HCT116 (cell line): ENCODE results near the gene CGNL1. TPM values are rescaled to one million over a fixed set of nuclear protein-coding genes. Genes with fewer than 3 reads are reported as not detected.

Experiments
- ATAC-seq: fragments of 200-7000 bp; cut with Tn5 transposase; 2 replicates; pipeline ENCODE4 v1.9.1; 2020; ENCODE audit warnings: mild to moderate bottlenecking, moderate library complexity
- BruUV-seq: library from RNA; stranded (reverse); fragments of 400-500 nt; replicated peaks from 2 replicates; lab custom pipeline; 2021; lab: Mats Ljungman, UMichigan
- CTCF ChIA-PET: fragments of 300-600 bp; sonication (Branson Sonifier 250); formaldehyde crosslinking; loops from one replicate; lab custom pipeline; 2021; ENCODE audit warnings: antibody characterized with exemption; lab: Charles Lee
- POLR2A ChIA-PET: fragments of 300-600, 350-600 bp; sonication (Branson Sonifier 250); formaldehyde crosslinking; loops from one replicate; lab custom pipeline; 2021; ENCODE audit warnings: antibody characterized with exemption; lab: Charles Lee
- RAD21 ChIA-PET, 2 experiments: fragments of 300-600 bp; sonication (Branson Sonifier 250); formaldehyde crosslinking; loops; one replicate each; lab custom pipeline; 2023; ENCODE audit warnings: low total read pairs in 2 of 2; ENCODE audit not compliant: uncharacterized antibody in 2 of 2, unreplicated experiment in 2 of 2, low non-redundant PET in 1 of 2; lab: Charles Lee
- DNase-seq: peaks from one replicate; pipeline ENCODE4 v3.0.0-alpha.2; 2010; ENCODE audit warnings: low read depth, low spot score
- H2AFZ ChIP-seq: fragments of 200-600 bp; shearing (Covaris generic), sonication (generic); 2 replicates; pipeline ENCODE4 v1.6.1; 2017; ENCODE audit warnings: low read depth, mixed run types, mixed read lengths, antibody characterized with exemption, low read length; ENCODE audit not compliant: poor library complexity, severe bottlenecking
- H3K27ac ChIP-seq: 2 replicates; pipeline ENCODE4 v1.5.1; 2012; ENCODE audit warnings: low read depth, low read length
- H3K27me3 ChIP-seq: fragments of 200-600 bp; sonication (generic); 2 replicates; pipeline ENCODE4 v1.6.1; 2016; ENCODE audit warnings: mixed run types, low read length, mixed read lengths; ENCODE audit not compliant: insufficient read depth
- H3K36me3 ChIP-seq, 2 experiments: fragments of 200-500 bp in 1 of 2; fragments of 200-600 bp in 1 of 2; sonication (Bioruptor generic) in 1 of 2; sonication (generic) in 1 of 2; 2 replicates each; pipeline versions ENCODE4 v1.5.1 to v1.6.1; 2014 to 2016; ENCODE audit warnings: low read length in 2 of 2, inconsistent platforms in 1 of 2, mixed read lengths in 1 of 2, mixed run types in 1 of 2; ENCODE audit not compliant: insufficient read depth in 2 of 2, control insufficient read depth in 1 of 2
- H3K4me1 ChIP-seq, 2 experiments: fragments of 200-600 bp in 1 of 2; sonication (generic) in 1 of 2; 2 replicates each; pipeline versions ENCODE4 v1.5.1 to v1.6.1; 2012 to 2017; ENCODE audit warnings: low read length in 2 of 2, inconsistent platforms in 1 of 2, mild to moderate bottlenecking in 1 of 2, mixed read lengths in 1 of 2, mixed run types in 1 of 2, moderate library complexity in 1 of 2; ENCODE audit not compliant: insufficient read depth in 2 of 2, control insufficient read depth in 1 of 2
- H3K4me2 ChIP-seq: fragments of 200-600 bp; sonication (generic); 2 replicates; pipeline ENCODE4 v1.6.1; 2017; ENCODE audit warnings: mixed run types, low read length, mixed read lengths
- H3K4me3 ChIP-seq, 2 experiments: fragments of 200-600 bp in 1 of 2; sonication (generic) in 1 of 2; replicated peaks in 1 of 2; 2 replicates each; pipeline ENCODE4 v1.5.1; 2011 to 2016; ENCODE audit warnings: low read length in 2 of 2, control low read depth in 1 of 2, low read depth in 1 of 2, mild to moderate bottlenecking in 1 of 2, mixed read lengths in 1 of 2, mixed run types in 1 of 2
- H3K79me2 ChIP-seq: fragments of 200-600 bp; sonication (generic); 2 replicates; pipeline ENCODE4 v1.6.1; 2017; ENCODE audit warnings: mild to moderate bottlenecking, mixed run types, low read length, moderate library complexity, mixed read lengths; ENCODE audit not compliant: insufficient read depth
- H3K9ac ChIP-seq: fragments of 200-600 bp; sonication (generic); 2 replicates; pipeline ENCODE4 v1.6.1; 2016; ENCODE audit warnings: low read length, mixed read lengths
- H3K9me2 ChIP-seq: fragments of 200-600 bp; sonication (generic), shearing (Covaris generic); 2 replicates; pipeline ENCODE4 v1.6.1; 2017; ENCODE audit warnings: mixed run types, mild to moderate bottlenecking, moderate library complexity; ENCODE audit not compliant: insufficient read depth
- H3K9me3 ChIP-seq, 2 experiments: fragments of 200-500 bp in 1 of 2; fragments of 200-600 bp in 1 of 2; sonication (Bioruptor generic) in 1 of 2; sonication (generic) in 1 of 2; 2 replicates each; pipeline ENCODE4 v1.6.1; 2014 to 2017; ENCODE audit warnings: low read length in 2 of 2, mixed read lengths in 2 of 2, inconsistent platforms in 1 of 2, low read depth in 1 of 2, mild to moderate bottlenecking in 1 of 2, mixed run types in 1 of 2, moderate library complexity in 1 of 2; ENCODE audit not compliant: control insufficient read depth in 1 of 2, insufficient read depth in 1 of 2
- H4K20me1 ChIP-seq: fragments of 200-600 bp; sonication (generic), shearing (Covaris generic); 2 replicates; pipeline ENCODE4 v1.6.1; 2017; ENCODE audit warnings: mixed run types, mild to moderate bottlenecking, moderate library complexity; ENCODE audit not compliant: insufficient read depth
- CEBPB ChIP-seq: IDR thresholded peaks from 2 replicates; pipeline ENCODE4 v1.6.1; 2012; ENCODE audit warnings: low read depth
- EGR1 ChIP-seq: IDR thresholded peaks from 2 replicates; pipeline ENCODE4 v1.6.1; 2012; ENCODE audit warnings: low read depth
- ELF1 ChIP-seq: IDR thresholded peaks from 2 replicates; pipeline ENCODE4 v1.6.1; 2012; ENCODE audit warnings: low read depth, borderline replicate concordance
- EZH2 ChIP-seq: fragments of 200-600 bp; sonication (generic); IDR thresholded peaks from 2 replicates; pipeline ENCODE4 v1.6.1; 2017; ENCODE audit warnings: antibody characterized with exemption, mixed run types
- EZH2phosphoT487 ChIP-seq: fragments of 200-600 bp; IDR thresholded peaks from 2 replicates; pipeline ENCODE4 v1.6.1; 2018; ENCODE audit warnings: antibody characterized with exemption, borderline replicate concordance
- FOSL1 ChIP-seq: IDR thresholded peaks from 2 replicates; pipeline ENCODE4 v1.6.1; 2012; ENCODE audit warnings: low read depth
- JUND ChIP-seq: IDR thresholded peaks from 2 replicates; pipeline ENCODE4 v1.6.1; 2012
- POLR2AphosphoS5 ChIP-seq: IDR thresholded peaks from 2 replicates; pipeline ENCODE4 v1.6.1; 2011; ENCODE audit warnings: mild to moderate bottlenecking, low read depth, low read length, moderate library complexity
- RAD21 ChIP-seq: IDR thresholded peaks from 2 replicates; pipeline ENCODE4 v1.6.1; 2012; ENCODE audit warnings: low read depth, mild to moderate bottlenecking
- SIN3A ChIP-seq: IDR thresholded peaks from 2 replicates; pipeline ENCODE4 v1.6.1; 2012; ENCODE audit warnings: low read depth
- SP1 ChIP-seq: IDR thresholded peaks from 2 replicates; pipeline ENCODE4 v1.6.1; 2012; ENCODE audit warnings: low read depth
- SRF ChIP-seq: IDR thresholded peaks from 2 replicates; pipeline ENCODE4 v1.6.1; 2012; ENCODE audit warnings: low read depth
- TCF7L2 ChIP-seq: IDR thresholded peaks from 2 replicates; pipeline ENCODE4 v1.7.0; 2011; ENCODE audit warnings: borderline replicate concordance, inconsistent platforms; ENCODE audit not compliant: insufficient read depth, insufficient read length; ENCODE audit errors: extremely low read depth
- YY1 ChIP-seq: IDR thresholded peaks from 2 replicates; pipeline ENCODE4 v1.6.1; 2011; ENCODE audit warnings: low read length, low read depth, moderate library complexity, mild to moderate bottlenecking; ENCODE audit not compliant: insufficient replicate concordance; ENCODE audit errors: extremely low read depth
- ZNF274 ChIP-seq: fragments of 200-500 bp; sonication (Bioruptor generic); IDR thresholded peaks from 2 replicates; pipeline ENCODE4 v1.6.1; 2014; ENCODE audit warnings: mild to moderate bottlenecking, low read depth, low read length, inconsistent platforms
- intact Hi-C: fragments of 100-400 bp; cut with micrococcal nuclease; formaldehyde crosslinking; loops from 2 replicates; pipeline ENCODE4 v1.10.0; 2022
- total RNA-seq: library from RNA; stranded (reverse); gene quantifications from one replicate; pipeline ENCODE4 v1.2.1, GENCODE V29; 2021; ENCODE audit not compliant: unreplicated experiment
- TF ChIP-seq, protein P1 (sequence below): IDR thresholded peaks from 2 replicates; pipeline ENCODE4 v1.6.1; 2011; ENCODE audit warnings: mild to moderate bottlenecking, low read length, moderate library complexity; ENCODE audit not compliant: insufficient replicate concordance; ENCODE audit errors: extremely low read depth
- TF ChIP-seq, protein P2 (sequence below): IDR thresholded peaks from 2 replicates; pipeline ENCODE4 v1.6.1; 2012
- TF ChIP-seq, protein P3 (sequence below): IDR thresholded peaks from 2 replicates; pipeline ENCODE4 v1.6.1; 2012; ENCODE audit warnings: low read depth
- TF ChIP-seq, protein P4 (sequence below), 3 experiments: fragments of 200-600 bp in 1 of 3; sonication (generic) in 1 of 3; IDR thresholded peaks in 2 of 3; conservative IDR thresholded peaks in 1 of 3; 2 replicates each; pipeline ENCODE4 v1.5.1; 2012 to 2017; ENCODE audit warnings: low read depth in 2 of 3, low read length in 2 of 3, antibody characterized with exemption in 1 of 3, borderline replicate concordance in 1 of 3, control low read depth in 1 of 3, mild to moderate bottlenecking in 1 of 3, mixed read lengths in 1 of 3, mixed run types in 1 of 3, moderate library complexity in 1 of 3; ENCODE audit not compliant: insufficient read depth in 1 of 3

The CGNL1 gene
- total RNA-seq, 1 experiment from 2014 or later, result 2.2 TPM

DNA sequence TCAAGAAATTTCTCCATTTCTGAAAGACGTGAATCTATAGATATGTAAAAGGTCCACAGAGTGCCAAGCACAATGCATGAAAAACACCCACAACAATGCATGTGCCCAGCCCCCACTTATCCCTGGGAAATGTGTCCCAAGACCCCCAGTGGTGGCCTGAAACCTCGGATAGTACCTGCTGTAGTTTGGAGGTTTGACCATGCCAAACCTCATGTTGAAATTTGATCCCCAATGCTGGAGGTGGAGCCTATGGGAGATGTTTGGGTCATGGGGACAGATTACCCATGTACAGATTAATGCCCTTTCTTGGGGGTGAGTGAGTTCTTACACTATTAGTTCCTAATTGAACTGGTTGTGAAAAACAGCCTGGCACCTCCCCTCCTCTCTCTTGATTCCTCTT lies 194.0 kb downstream of the CGNL1 start:
- Histone ChIP-seq H3K4me3 (no peak overlapping the region), H3K27me3 (no peaks in the 10 kb centered on the region), H3K36me3 (no peaks in the 10 kb centered on the region), H3K4me1 (peaks cover 0 to 22% of the 10 kb centered on the region in 2 experiments; a peak in 2 of 4 replicates), H4K20me1 (no peaks in the 10 kb centered on the region), H3K79me2 (no peaks in the 10 kb centered on the region), H2AFZ (peak overlapping the region; percentile 76), H3K9me3 (no peaks in the 10 kb centered on the region), H3K27ac (no peak overlapping the region), H3K9me2 (no peaks in the 10 kb centered on the region), H3K4me2 (peak overlapping the region; percentile 39), H3K9ac (no peak overlapping the region)
- ATAC-seq, result no peak
- intact Hi-C loops, result no loop called here
- no TSS peak for BruUV-seq
- TF ChIP-seq RAD21 (no peak), FOSL1 (no peak), SP1 (no peak), YY1 (no peak), SIN3A (no peak), TCF7L2 (no peak), EGR1 (no peak), SRF (no peak), ZNF274 (no peak), EZH2 (no peak), POLR2AphosphoS5 (no peak), JUND (no peak), EZH2phosphoT487 (no peak), CEBPB (no peak), ELF1 (no peak)
- TF ChIP-seq, protein P1, sequence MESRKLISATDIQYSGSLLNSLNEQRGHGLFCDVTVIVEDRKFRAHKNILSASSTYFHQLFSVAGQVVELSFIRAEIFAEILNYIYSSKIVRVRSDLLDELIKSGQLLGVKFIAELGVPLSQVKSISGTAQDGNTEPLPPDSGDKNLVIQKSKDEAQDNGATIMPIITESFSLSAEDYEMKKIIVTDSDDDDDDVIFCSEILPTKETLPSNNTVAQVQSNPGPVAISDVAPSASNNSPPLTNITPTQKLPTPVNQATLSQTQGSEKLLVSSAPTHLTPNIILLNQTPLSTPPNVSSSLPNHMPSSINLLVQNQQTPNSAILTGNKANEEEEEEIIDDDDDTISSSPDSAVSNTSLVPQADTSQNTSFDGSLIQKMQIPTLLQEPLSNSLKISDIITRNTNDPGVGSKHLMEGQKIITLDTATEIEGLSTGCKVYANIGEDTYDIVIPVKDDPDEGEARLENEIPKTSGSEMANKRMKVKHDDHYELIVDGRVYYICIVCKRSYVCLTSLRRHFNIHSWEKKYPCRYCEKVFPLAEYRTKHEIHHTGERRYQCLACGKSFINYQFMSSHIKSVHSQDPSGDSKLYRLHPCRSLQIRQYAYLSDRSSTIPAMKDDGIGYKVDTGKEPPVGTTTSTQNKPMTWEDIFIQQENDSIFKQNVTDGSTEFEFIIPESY, result no peak
- TF ChIP-seq, protein P2, sequence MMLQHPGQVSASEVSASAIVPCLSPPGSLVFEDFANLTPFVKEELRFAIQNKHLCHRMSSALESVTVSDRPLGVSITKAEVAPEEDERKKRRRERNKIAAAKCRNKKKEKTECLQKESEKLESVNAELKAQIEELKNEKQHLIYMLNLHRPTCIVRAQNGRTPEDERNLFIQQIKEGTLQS, result no peak
- TF ChIP-seq, protein P3, sequence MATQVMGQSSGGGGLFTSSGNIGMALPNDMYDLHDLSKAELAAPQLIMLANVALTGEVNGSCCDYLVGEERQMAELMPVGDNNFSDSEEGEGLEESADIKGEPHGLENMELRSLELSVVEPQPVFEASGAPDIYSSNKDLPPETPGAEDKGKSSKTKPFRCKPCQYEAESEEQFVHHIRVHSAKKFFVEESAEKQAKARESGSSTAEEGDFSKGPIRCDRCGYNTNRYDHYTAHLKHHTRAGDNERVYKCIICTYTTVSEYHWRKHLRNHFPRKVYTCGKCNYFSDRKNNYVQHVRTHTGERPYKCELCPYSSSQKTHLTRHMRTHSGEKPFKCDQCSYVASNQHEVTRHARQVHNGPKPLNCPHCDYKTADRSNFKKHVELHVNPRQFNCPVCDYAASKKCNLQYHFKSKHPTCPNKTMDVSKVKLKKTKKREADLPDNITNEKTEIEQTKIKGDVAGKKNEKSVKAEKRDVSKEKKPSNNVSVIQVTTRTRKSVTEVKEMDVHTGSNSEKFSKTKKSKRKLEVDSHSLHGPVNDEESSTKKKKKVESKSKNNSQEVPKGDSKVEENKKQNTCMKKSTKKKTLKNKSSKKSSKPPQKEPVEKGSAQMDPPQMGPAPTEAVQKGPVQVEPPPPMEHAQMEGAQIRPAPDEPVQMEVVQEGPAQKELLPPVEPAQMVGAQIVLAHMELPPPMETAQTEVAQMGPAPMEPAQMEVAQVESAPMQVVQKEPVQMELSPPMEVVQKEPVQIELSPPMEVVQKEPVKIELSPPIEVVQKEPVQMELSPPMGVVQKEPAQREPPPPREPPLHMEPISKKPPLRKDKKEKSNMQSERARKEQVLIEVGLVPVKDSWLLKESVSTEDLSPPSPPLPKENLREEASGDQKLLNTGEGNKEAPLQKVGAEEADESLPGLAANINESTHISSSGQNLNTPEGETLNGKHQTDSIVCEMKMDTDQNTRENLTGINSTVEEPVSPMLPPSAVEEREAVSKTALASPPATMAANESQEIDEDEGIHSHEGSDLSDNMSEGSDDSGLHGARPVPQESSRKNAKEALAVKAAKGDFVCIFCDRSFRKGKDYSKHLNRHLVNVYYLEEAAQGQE, result no peak
- TF ChIP-seq, protein P4, sequence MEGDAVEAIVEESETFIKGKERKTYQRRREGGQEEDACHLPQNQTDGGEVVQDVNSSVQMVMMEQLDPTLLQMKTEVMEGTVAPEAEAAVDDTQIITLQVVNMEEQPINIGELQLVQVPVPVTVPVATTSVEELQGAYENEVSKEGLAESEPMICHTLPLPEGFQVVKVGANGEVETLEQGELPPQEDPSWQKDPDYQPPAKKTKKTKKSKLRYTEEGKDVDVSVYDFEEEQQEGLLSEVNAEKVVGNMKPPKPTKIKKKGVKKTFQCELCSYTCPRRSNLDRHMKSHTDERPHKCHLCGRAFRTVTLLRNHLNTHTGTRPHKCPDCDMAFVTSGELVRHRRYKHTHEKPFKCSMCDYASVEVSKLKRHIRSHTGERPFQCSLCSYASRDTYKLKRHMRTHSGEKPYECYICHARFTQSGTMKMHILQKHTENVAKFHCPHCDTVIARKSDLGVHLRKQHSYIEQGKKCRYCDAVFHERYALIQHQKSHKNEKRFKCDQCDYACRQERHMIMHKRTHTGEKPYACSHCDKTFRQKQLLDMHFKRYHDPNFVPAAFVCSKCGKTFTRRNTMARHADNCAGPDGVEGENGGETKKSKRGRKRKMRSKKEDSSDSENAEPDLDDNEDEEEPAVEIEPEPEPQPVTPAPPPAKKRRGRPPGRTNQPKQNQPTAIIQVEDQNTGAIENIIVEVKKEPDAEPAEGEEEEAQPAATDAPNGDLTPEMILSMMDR (IDR thresholded peaks at IDR 0.05 in 2 of 3, conservative IDR thresholded peaks at IDR 0.05 in 1 of 3; ENCODE audit: borderline replicate concordance in 1 of 3, insufficient read depth in 1 of 3, low read depth in 2 of 3, low read length in 2 of 3), result no peak
- CTCF ChIA-PET, result no interaction called here
- DNase-seq, result no peak
- RAD21 ChIA-PET, result no interaction called here
- POLR2A ChIA-PET, result no interaction called here
